ENCODE results near the gene RTL1.

Gene RTL1

GRCh38 chr14:100868621-100869370 lies 34.7 kb downstream of the RTL1 start:
- Histone ChIP-seq H3K4me1 (ENCODE audit: control insufficient read depth, insufficient read depth, low read length) (peaks cover 16% of the 10 kb centered on the region), H3K4me2 (ENCODE audit: low read length) (no peak overlapping the region), H3K36me3 (ENCODE audit: insufficient read depth, low read length) (peaks cover 33% of the 10 kb centered on the region), H3K9ac (ENCODE audit: low read depth, low read length) (no peak overlapping the region), H3K27me3 (ENCODE audit: control insufficient read depth, insufficient read depth, low read length) (no peaks in the 10 kb centered on the region), H3K4me3 (ENCODE audit: low read length) (no peak overlapping the region), H3K9me3 (replicated peaks; ENCODE audit: low read length) (no peaks in the 10 kb centered on the region)

GRCh38 chr14:100867631-100868315 lies 35.7 kb downstream of the RTL1 start:
- Histone ChIP-seq H3K4me2 (ENCODE audit: low read length) (no peak overlapping the region), H3K9ac (ENCODE audit: low read depth, low read length) (no peak overlapping the region), H3K4me3 (ENCODE audit: low read length) (no peak overlapping the region), H3K9me3 (replicated peaks; ENCODE audit: low read length) (no peaks in the 10 kb centered on the region), H3K4me1 (ENCODE audit: control insufficient read depth, insufficient read depth, low read length) (peaks cover 16% of the 10 kb centered on the region), H3K27me3 (ENCODE audit: control insufficient read depth, insufficient read depth, low read length) (no peaks in the 10 kb centered on the region), H3K36me3 (ENCODE audit: insufficient read depth, low read length) (peaks cover 38% of the 10 kb centered on the region)

- H3K36me3 ChIP-seq (ENCODE audit: insufficient read depth, low read length) = peaks cover 44% of the 10 kb centered on the region
- no peak overlapping the region for H3K9ac ChIP-seq (ENCODE audit: low read depth, low read length)
- H3K27me3 ChIP-seq (ENCODE audit: control insufficient read depth, insufficient read depth, low read length) = no peaks in the 10 kb centered on the region
- no peak overlapping the region for H3K4me3 ChIP-seq (ENCODE audit: low read length)
- H3K4me2 ChIP-seq (ENCODE audit: low read length) = no peak overlapping the region
- H3K9me3 ChIP-seq (replicated peaks; ENCODE audit: low read length) = no peaks in the 10 kb centered on the region
- peaks cover 16% of the 10 kb centered on the region for H3K4me1 ChIP-seq (ENCODE audit: control insufficient read depth, insufficient read depth, low read length)
Measured at GRCh38 chr14:100866666-100867630, 36.6 kb downstream of the RTL1 start.

- peaks cover 44% of the 10 kb centered on the region for H3K36me3 ChIP-seq (ENCODE audit: insufficient read depth, low read length)
- no peaks in the 10 kb centered on the region for H3K9me3 ChIP-seq (replicated peaks; ENCODE audit: low read length)
- H3K9ac ChIP-seq (ENCODE audit: low read depth, low read length) = no peak overlapping the region
- H3K4me1 ChIP-seq (ENCODE audit: control insufficient read depth, insufficient read depth, low read length) = peaks cover 13% of the 10 kb centered on the region
- H3K4me3 ChIP-seq (ENCODE audit: low read length) = no peak overlapping the region
- no peak overlapping the region for H3K4me2 ChIP-seq (ENCODE audit: low read length)
- no peaks in the 10 kb centered on the region for H3K27me3 ChIP-seq (ENCODE audit: control insufficient read depth, insufficient read depth, low read length)
Measured at GRCh38 chr14:100865682-100866591, 37.6 kb downstream of the RTL1 start.

GRCh38 chr14:100864960-100865681 lies 38.4 kb downstream of the RTL1 start:
- H3K4me3 ChIP-seq (ENCODE audit: low read length) = no peak overlapping the region
- no peaks in the 10 kb centered on the region for H3K27me3 ChIP-seq (ENCODE audit: control insufficient read depth, insufficient read depth, low read length)
- H3K4me1 ChIP-seq (ENCODE audit: control insufficient read depth, insufficient read depth, low read length) = peaks cover 13% of the 10 kb centered on the region
- no peak overlapping the region for H3K9ac ChIP-seq (ENCODE audit: low read depth, low read length)
- peaks cover 47% of the 10 kb centered on the region for H3K36me3 ChIP-seq (ENCODE audit: insufficient read depth, low read length)
- no peaks in the 10 kb centered on the region for H3K9me3 ChIP-seq (replicated peaks; ENCODE audit: low read length)
- H3K4me2 ChIP-seq (ENCODE audit: low read length) = no peak overlapping the region

- Histone ChIP-seq H3K36me3 (ENCODE audit: insufficient read depth, low read length) (peaks cover 47% of the 10 kb centered on the region), H3K9me3 (replicated peaks; ENCODE audit: low read length) (no peaks in the 10 kb centered on the region), H3K4me2 (ENCODE audit: low read length) (no peak overlapping the region), H3K27me3 (ENCODE audit: control insufficient read depth, insufficient read depth, low read length) (no peaks in the 10 kb centered on the region), H3K4me1 (ENCODE audit: control insufficient read depth, insufficient read depth, low read length) (peaks cover 13% of the 10 kb centered on the region), H3K9ac (ENCODE audit: low read depth, low read length) (no peak overlapping the region), H3K4me3 (ENCODE audit: low read length) (no peak overlapping the region)
Measured at GRCh38 chr14:100864206-100864605, 39.3 kb downstream of the RTL1 start.

GRCh38 chr14:100862793-100863192 lies 40.7 kb downstream of the RTL1 start:
- H3K4me3 ChIP-seq (ENCODE audit: low read length) = no peak overlapping the region
- H3K36me3 ChIP-seq (ENCODE audit: insufficient read depth, low read length) = peaks cover 40% of the 10 kb centered on the region
- H3K4me2 ChIP-seq (ENCODE audit: low read length) = no peak overlapping the region
- H3K9ac ChIP-seq (ENCODE audit: low read depth, low read length) = no peak overlapping the region
- no peaks in the 10 kb centered on the region for H3K27me3 ChIP-seq (ENCODE audit: control insufficient read depth, insufficient read depth, low read length)
- H3K9me3 ChIP-seq (replicated peaks; ENCODE audit: low read length) = no peaks in the 10 kb centered on the region
- H3K4me1 ChIP-seq (ENCODE audit: control insufficient read depth, insufficient read depth, low read length) = peaks cover 13% of the 10 kb centered on the region

- Histone ChIP-seq H3K9ac (ENCODE audit: low read depth, low read length) (no peak overlapping the region), H3K9me3 (replicated peaks; ENCODE audit: low read length) (no peaks in the 10 kb centered on the region), H3K27me3 (ENCODE audit: control insufficient read depth, insufficient read depth, low read length) (no peaks in the 10 kb centered on the region), H3K4me3 (ENCODE audit: low read length) (no peak overlapping the region), H3K4me1 (ENCODE audit: control insufficient read depth, insufficient read depth, low read length) (peaks cover 13% of the 10 kb centered on the region), H3K36me3 (ENCODE audit: insufficient read depth, low read length) (peaks cover 41% of the 10 kb centered on the region), H3K4me2 (ENCODE audit: low read length) (no peak overlapping the region)
Measured at GRCh38 chr14:100862277-100862676, 41.2 kb downstream of the RTL1 start.

GRCh38 chr14:100861937-100862247 lies 41.6 kb downstream of the RTL1 start:
- H3K9me3 ChIP-seq (replicated peaks; ENCODE audit: low read length) = no peaks in the 10 kb centered on the region
- H3K36me3 ChIP-seq (ENCODE audit: insufficient read depth, low read length) = peaks cover 41% of the 10 kb centered on the region
- peaks cover 13% of the 10 kb centered on the region for H3K4me1 ChIP-seq (ENCODE audit: control insufficient read depth, insufficient read depth, low read length)
- H3K4me2 ChIP-seq (ENCODE audit: low read length) = no peak overlapping the region
- no peak overlapping the region for H3K9ac ChIP-seq (ENCODE audit: low read depth, low read length)
- no peak overlapping the region for H3K4me3 ChIP-seq (ENCODE audit: low read length)
- no peaks in the 10 kb centered on the region for H3K27me3 ChIP-seq (ENCODE audit: control insufficient read depth, insufficient read depth, low read length)

GRCh38 chr14:100861188-100861936 lies 42.2 kb downstream of the RTL1 start:
- no peak overlapping the region for H3K4me2 ChIP-seq (ENCODE audit: low read length)
- peaks cover 45% of the 10 kb centered on the region for H3K36me3 ChIP-seq (ENCODE audit: insufficient read depth, low read length)
- no peaks in the 10 kb centered on the region for H3K27me3 ChIP-seq (ENCODE audit: control insufficient read depth, insufficient read depth, low read length)
- no peak overlapping the region for H3K9ac ChIP-seq (ENCODE audit: low read depth, low read length)
- H3K4me1 ChIP-seq (ENCODE audit: control insufficient read depth, insufficient read depth, low read length) = peaks cover 13% of the 10 kb centered on the region
- H3K4me3 ChIP-seq (ENCODE audit: low read length) = no peak overlapping the region
- H3K9me3 ChIP-seq (replicated peaks; ENCODE audit: low read length) = no peaks in the 10 kb centered on the region

All from skeletal muscle satellite cell (primary cell).